ENCODE data around the gene UROC1.
"Not testable (repeated sequence)": the region's sequence is repeated elsewhere in the genome, so short reads cannot be mapped to it uniquely, and the experiment has no call there.

The UROC1 gene

DNA sequence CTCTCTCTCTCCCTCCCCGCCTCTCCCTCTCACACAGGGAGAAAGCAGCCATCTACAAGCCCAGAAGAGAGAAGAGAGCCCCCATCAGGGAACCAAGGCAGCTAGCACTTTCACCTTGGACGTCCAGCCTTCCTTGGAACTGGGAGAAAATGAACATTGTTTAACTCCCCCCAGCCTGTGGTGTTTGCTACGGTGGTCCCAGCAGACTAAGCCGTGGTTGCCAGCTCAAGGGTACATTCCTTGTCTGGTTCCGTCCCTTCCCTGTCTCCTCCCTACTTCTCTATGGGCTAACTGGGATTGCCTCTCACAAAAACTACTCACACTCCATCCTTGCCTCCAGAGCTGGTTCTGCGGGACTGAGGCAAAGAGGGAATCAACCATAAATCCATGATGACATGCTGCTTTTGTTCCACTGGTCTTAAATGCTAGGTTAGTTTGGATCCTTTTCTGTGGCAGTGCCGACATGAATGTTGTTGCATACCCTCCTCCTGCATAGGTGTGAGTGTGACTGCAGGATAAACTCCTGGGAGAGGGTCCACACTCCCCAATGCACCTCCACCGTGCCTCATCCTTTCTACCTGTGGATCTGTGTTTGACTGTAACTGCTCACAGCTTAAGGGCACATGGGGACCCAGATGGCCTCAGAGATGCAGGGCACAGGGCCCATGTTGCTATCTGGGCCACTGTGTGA is 29.1 kb upstream of the UROC1 start:
- DNase-seq = no peak

DNA sequence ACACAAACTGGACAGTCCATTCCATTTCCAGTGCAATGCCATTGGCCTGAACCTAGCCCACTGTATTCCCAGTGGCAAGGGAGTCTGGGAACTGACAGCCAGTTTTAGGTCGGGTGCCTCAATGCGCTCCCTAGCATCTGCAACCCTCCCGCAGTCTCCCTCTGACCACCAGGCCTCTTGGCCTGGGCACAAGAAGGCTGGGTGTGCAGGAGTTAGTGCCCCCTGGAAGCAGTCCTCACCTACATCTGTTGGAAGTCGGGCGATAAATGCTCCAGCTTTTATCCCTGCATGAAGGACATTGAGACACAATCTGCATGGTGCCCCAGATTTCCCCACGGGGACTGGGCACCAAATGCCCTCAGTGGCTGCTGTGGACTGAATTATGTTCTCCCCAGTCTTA is 28.4 kb upstream of the UROC1 start:
- DNase-seq = no peak

DNA sequence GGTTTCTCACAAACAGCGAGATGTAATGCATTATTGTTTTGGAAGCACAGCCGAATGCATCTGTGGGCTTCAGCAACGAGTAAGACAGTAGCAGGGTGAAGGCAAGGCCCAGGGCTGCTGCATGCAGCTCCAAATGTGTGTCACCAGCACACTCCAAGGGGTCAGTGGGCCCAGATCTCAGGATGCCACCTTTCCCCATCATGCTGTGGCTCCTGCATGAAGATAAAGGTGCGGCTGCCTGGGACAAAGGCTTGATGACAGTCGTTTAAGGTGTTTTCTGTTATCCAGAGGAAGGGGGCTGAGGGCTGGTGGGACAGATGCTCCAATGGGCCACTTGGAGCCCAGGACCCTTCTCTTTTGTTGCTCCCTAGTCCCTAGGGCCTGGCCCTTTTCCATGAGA is 28.0 kb upstream of the UROC1 start:
- DNase-seq = no peak

DNA sequence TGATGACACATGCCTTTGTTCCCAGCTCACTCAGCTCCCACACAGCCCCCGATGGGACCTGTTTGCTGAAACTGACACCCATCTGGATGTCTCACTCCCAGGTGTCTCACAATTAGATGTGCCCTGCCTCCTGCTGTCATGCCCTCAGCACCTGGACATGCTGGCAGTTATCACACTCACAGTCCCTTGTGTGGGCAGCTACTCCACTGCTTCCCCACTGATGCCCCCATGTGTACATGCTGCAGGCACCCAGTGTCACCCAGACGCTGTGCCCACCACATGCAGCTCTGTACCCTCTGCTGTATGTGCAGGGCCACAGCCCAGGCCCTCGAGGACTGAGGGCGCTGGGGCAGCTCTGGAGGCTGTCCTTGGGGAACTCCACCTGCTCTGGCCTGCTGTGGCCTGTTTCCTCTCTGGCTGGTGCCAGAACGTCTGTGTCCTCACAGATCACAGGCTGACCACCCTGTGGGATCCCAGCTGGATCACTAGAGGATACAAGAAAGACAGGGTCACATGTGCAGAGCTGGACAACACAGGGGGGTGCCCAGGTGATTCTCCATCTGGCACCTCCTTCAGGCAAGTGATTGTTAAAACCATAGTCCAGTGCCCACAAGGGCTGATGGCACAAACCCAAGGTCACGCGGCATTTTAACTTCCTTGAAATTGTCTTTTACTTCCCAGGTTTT is 27.2 kb upstream of the UROC1 start:
- DNase-seq = no peak

DNA sequence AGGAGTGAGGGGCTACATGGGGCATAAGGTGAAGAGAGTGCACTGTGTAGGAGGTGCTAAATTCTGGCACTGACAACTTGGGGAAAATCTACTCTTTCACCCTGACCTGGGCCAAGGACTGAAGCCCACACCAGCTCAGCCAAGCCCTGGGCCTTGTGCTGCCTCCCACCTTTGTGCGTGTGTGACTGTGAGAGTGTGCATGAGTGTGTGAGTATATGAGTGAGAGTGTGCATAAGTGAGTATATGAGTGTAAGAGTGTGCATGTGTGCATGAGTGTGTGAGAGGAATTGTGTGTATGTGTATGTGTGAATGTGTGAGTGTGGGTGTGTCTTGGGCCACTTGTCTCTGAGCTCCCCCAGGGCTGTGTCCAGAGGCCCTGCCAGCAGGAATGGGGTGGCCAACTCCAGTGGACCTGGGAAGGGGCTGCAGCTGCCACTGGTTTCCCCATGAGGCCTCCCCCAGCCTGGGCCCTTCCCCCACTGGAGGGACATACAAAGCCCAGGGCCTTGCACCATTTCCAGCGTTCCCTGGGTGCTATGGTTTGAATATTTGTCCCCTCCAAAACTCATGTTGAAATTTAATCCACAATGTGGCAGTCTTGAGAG is 26.0 kb upstream of the UROC1 start:
- no peak for DNase-seq

DNA sequence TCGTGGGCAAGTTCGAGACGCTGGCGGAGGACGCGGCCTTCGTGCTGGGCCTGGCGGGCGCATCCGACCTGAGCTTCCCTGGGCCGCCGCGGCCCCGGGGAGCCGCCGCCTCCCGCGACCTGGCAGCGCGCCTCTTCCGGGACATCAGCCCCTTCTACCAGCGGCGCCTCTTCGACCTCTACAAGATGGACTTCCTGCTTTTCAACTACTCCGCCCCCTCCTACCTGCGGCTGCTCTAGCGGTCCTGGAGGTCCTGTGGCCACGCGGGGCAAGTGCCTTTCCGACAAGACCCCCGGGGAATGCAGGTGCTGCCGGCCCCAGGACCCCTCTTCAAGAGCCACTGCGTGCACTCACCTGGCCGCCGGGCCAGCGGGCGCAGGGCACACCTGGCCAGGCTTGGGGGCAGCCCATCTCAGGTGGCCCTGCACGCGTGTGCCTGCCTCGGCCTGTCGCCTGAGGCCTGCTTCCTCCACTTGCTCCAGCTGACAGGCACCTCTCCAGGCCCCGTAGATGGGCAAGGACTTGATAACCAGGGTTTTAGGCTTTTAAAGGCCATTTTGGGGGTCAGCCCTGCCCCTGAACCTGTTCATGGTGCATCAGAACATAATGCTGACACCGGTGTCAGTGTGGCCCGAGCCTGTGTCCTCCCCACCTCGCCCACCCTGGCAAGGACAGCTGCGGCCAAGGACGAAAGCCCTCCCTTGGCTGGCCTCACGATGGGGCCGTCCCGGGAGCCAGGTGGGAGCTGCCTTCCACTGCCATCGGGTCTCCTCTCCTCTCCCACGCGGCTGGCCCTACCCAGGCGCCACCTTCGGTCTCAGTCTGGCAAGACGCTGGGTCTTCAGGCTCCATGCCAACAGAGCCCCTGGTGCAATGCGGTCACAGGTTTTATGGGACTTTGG is 25.0 kb upstream of the UROC1 start:
- DNase-seq = no peak

DNA sequence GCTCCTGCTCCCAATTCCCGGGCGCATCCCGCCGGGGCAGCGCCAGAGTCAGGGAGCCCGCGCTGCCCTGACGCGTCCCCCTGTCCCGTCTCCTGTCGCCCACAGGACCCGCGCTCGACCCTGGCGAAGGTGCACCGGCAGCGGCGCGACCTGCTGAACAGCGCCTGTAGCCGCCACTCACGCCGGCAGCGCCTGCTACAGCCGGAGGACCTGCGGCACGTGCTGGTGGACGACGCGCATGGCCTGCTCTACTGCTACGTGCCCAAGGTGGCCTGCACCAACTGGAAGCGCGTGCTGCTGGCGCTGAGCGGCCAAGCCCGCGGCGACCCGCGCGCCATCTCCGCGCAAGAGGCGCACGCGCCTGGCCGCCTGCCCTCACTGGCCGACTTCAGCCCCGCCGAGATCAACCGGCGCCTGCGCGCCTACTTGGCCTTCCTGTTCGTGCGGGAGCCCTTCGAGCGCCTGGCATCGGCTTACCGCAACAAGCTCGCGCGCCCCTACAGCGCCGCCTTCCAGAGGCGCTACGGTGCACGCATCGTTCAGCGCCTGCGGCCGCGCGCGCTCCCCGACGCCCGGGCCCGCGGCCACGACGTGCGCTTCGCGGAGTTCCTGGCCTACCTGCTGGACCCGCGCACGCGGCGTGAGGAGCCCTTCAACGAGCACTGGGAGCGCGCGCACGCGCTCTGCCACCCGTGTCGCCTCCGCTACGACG is 24.2 kb upstream of the UROC1 start:
- no peak for DNase-seq

DNA sequence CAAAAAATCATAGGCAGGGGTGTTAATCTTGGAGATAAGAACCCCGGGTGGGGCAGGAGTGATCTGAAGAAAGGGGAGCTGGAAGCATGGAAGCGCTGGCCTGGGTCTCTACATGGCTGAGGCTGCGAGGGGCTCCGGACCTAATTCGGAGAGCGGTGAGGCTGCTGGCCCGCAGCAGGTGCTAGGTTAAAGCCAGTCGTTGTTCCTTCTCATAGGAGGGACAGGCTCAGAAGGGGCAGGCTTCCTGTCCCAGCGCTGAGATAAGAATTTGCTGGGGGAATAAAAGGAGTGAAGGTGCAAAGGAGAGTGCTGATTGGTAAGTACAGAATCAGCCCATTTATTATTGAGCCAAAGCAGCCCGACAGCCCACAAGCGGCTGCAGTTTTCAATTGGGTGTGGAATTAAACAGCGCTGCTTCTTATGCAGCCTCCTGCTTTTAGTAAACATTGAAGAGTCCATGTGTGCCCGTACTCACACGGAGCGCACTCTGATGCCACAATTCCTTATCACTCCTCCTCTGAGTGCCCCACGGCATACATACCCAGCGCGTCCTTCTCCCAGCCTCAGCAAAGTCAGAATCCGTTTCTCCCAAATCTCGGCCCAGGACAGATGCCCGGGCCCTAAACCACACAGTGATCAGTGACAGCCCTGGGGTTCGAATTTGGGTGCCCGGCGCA is 23.5 kb upstream of the UROC1 start:
- DNase-seq = no peak

DNA sequence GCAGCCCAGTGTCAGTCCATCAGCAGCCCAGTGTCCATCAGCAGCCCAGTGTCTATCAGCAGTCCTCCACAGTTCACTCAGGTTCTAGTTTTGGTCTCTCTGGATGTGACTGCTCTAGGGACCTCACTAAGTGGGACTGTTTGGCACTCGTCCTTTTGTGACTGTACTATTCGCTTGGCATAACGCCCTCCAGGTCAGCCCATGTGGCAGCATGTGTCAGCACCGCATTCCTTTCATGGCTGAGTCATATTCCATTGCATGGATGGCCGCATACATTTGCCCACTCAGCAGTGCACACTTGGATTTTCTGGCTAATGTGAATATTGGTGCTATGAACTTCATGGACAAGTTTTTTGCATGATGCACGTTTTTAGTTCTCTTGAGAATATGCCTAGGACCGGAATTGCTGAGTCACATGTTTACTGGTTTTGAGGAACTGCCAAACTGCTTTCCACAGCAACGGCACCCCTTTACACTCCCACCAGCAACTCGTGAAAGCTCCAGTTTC is 22.8 kb upstream of the UROC1 start:
- peak; percentile 71 for DNase-seq

DNA sequence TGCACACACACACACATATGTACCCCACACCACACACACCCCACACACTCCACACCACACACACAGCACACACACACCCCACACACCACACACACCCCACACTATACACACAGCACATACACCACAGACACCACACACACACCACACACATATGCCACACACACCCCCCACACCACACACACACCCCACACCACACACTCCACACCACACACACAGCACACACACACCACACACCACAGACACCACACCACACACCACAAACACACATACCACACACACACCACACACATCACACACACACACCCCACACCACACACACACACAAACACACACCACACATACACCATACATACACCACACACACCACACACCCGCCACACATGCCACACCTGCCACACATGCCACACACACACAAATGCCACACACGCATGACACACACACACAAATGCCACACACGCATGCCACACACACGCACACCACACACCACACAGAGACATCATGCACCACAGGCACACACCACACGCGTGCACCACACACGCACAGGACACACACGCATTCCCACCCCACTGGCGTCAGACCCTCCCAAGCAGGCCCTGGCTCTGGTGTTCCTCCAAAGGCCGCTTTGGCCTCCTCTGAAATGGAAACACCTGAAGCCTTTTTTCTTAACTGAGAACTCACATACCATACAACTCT is 22.1 kb upstream of the UROC1 start:
- DNase-seq = no peak

DNA sequence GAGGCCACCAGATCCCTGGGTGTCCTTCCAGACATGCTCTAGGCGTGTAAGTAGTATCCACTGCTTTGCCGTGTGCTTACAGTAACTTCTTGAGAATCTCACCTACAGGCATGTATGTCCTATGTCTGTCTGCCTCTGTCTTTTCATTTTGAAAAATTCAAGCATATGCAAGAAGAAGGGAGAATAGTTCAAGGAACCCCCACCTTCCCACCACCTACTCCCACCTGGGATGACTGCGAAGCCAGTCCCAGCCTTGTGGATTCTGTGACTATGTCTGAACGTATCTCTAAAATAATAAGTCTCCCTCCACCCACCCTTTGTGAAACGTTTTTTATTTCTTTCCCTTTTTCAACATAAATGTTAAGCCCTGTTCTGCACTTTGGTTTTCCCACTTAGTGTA is 21.4 kb upstream of the UROC1 start:
- DNase-seq = no peak

DNA sequence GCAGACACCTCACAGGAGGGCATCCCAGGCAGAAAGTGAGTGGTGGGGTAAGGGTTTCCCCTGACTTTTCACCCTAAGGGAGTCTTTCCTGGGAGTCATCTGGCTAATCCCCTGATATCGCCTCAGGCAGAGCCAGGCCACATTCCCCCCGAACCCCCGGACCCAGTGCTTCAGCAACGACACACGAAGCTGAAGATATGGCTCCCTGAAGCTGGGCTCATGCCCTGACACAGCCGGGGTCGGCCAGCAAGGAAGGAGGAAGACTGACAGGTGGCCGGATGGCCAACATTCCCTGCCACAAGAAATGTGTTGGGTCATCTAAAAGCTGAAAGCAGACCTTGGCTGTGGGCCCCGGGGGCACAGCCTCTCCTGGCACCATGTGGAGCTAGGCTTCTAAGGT is 20.7 kb upstream of the UROC1 start:
- DNase-seq = no peak

DNA sequence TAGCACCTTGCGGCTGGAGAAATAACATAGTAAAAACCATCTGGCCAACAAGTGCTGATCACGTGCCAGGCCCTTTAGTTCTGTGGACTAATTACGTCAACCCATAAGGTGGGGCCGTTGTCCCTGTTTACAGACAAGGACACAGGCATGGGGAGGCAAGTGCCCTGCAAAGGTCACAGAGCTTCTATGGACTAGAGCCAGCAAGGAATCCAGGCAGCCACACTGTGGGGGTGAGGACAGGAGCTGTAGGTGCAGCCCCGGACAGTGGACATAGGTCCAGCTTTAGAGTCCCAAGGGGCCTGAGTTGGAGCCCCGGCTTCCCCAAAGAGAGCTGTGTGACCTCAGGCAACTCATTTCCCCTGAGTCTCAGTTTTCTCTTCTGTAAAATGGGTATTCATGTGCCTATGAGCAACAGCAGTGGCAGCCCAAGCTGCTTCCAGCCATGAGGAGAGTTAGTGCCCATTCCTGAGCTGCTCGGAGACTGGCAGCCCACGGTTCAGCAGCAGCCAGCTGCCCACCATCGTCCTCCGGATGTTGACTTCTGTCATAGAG is 20.2 kb upstream of the UROC1 start:
- no peak for DNase-seq

DNA sequence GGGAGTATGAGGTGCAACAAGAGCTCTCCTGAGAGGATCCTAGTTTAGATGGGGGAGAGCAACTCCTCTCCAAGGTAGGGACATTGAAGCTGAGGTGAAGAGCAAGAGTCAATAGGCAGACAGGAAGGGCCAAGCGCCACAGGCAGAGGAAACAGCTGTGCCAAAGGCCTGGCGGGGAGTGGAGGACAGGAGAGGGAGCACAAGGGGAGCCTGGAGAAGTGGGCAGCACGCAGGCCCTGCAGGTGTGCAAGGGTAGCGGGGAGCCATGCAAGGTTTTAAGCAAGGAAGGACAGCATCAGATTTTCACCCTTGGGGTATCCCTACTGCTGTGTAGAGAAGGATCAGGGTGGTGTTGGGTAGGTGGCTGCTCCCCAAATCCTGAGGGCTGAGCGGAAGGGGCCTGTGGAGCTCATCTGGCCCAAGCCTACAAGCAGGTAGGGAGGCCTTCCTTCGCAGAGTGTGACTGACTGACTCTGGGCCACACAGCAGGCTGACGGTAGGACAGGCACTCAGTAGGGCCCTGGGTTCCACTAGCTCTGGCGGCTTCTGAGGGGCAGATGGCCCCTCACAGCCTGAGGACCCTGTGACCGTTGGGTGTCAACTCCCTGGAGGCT is 19.6 kb upstream of the UROC1 start:
- DNase-seq = no peak

DNA sequence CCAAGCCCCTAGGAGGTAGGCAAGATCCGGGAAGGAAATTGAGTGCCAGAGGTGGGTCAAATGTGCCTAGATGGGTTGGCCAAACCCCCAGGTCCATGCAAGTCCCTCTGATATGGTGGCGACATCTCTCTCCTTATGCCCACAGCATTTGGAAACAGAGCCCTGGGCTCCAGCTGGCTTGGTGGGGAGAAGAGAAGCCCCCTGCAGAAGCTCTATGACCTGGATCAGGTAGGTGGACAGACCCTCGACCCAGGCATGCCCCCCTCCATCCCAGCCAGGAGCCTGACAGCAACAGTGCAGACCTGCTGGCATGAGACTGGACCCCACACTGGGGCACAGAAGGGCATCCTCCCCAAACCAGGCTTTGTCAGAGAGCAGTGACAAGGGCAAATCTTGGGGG is 18.6 kb upstream of the UROC1 start:
- DNase-seq = no peak

DNA sequence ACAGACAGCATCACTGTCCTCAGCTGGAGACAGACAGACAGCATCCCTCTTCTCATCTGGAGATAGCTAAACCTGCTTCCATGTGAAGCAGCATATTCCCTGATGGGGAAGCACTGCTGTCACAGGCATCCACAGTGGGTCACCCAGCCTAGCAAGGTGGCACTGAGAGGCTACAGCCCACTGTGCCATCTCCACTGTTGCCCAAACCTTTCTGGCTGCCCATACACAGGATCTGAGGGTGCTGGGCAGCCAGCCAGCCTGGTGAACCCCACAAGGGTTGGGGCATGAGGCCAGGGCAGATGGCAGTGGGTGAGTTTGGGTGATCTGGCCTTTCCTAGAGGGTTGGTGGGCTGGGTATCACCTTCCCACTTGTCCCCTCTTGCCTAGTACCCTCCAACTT is 18.1 kb upstream of the UROC1 start:
- no peak for DNase-seq

DNA sequence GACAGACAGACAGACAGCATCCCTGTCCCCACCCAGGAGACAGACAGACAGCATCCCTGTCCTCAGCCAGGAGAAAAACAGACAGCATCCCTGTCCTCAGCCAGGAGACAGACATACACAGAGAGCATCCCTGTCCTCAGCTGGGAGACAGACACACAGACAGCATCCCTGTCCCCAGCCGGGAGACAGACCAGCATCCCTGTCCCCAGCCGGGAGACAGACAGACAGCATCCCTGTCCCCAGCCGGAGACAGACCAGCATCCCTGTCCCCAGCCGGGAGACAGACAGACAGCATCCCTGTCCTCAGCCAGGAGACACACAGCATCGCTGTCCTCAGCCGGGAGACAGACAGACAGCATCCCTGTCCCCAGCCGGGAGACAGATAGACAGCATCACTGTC is 17.1 kb upstream of the UROC1 start:
- DNase-seq = not testable (repeated sequence)

DNA sequence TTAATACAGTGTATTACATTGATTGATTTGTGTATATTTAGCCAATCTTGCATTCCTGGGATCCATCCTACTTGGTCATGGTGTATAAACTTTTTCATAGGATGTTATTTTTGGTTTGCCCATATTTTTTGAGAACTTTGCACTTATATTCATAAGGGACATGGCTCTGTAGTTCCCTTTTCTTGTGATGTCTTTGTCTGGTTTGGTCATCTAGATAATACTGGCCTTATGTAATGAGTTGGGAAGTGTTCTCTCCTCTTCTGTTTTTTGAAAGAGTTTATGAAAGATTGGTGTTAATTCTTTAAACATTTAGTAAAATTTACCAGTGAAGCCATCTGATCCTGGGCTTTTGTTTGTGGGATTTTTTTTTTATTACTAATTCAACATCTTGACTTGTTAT is 15.9 kb upstream of the UROC1 start:
- peak; percentile 15 for DNase-seq

DNA sequence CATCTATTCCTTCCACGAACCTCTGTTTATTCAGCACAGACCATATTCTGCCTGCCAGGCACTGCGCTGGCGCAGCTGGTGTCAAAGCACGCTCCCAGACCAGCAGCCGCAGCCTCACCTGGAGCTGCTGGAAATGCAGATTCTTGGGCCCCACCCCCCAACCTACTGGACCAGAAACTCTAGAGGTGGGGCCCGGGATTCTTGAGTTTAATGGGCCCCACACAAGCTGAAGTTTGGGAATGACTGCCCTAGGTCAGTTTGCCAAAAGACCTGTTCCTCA is 13.4 kb upstream of the UROC1 start:
- no peak for DNase-seq

DNA sequence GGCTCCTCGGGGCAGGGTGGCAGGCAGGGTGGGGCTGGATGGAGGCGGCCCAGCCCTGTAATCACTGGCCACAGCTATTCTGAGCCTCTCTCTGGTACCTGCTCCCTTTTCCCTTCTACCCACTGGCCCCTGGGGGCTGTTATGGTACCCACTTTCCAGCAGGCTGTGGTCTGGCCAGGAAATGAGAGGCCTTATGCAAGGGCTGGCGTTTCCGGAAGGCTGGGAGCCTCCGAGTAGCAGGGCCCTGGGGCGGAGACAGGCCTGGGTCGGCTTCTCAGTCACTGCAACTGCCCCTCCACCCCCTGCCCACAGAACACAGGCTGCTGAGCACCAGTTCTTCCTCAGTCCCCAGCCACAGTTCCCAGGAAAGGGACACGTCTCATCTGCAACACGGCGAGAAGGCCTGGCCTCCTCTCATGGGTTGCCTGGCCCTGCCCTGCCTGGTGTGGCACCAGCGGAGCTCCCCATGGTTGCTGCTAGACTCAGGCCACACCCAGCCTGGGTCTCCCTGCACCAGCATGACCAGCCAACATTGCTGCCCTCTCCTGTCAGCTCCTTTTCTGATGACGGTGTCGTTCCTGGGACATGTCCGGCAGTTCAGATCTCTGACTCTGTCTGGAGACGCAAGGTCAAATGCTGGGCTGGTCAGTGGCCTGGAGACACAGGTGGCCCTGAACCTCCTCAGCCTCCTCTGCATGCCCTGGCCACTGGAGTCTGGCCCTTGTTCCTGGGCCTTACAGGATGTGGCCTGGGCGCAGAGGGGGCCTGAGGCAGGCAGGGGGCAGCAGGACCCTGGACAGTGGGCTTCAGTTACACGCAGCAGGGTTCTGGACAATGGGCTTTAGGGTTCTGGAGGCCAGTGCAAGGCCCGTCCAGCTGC is 12.8 kb upstream of the UROC1 start:
- DNase-seq = no peak

All from OCI-M1 (cell line).